PC-9 (cell line): ENCODE data around the gene NPHS1.

Experiments
- CTCF ChIP-seq: fragments of 200-600 bp; sonication (generic); conservative IDR thresholded peaks from 2 replicates; pipeline ENCODE4 v1.6.1; 2017; ENCODE audit warnings: mixed run types, antibody characterized with exemption, mild to moderate bottlenecking, moderate library complexity
- EZH2 ChIP-seq: fragments of 200-600 bp; sonication (generic); IDR thresholded peaks from 2 replicates; pipeline ENCODE4 v1.8.0; 2017; ENCODE audit warnings: antibody characterized with exemption, low read depth

- TF ChIP-seq CTCF, result no peak
- TF ChIP-seq EZH2, result no peak
Observed at GRCh38 chr19:35852029-35852780, at the start of gene NPHS1.
